ENCODE results near the gene MMP21.

GRCh38 chr10:125815764-125816163 lies 40.1 kb upstream of the MMP21 start:
- TF ChIP-seq, protein P1, sequence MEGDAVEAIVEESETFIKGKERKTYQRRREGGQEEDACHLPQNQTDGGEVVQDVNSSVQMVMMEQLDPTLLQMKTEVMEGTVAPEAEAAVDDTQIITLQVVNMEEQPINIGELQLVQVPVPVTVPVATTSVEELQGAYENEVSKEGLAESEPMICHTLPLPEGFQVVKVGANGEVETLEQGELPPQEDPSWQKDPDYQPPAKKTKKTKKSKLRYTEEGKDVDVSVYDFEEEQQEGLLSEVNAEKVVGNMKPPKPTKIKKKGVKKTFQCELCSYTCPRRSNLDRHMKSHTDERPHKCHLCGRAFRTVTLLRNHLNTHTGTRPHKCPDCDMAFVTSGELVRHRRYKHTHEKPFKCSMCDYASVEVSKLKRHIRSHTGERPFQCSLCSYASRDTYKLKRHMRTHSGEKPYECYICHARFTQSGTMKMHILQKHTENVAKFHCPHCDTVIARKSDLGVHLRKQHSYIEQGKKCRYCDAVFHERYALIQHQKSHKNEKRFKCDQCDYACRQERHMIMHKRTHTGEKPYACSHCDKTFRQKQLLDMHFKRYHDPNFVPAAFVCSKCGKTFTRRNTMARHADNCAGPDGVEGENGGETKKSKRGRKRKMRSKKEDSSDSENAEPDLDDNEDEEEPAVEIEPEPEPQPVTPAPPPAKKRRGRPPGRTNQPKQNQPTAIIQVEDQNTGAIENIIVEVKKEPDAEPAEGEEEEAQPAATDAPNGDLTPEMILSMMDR (IDR thresholded peaks at IDR 0.05), result no peak
- TF ChIP-seq POLR2A (IDR thresholded peaks at IDR 0.05), result no peak
